Measurements from ENCODE around the gene UBL5.

GRCh38 chr19:9857920-9858746, 30.4 kb downstream of the UBL5 start:
- no peak for TF ChIP-seq CTCF (conservative IDR thresholded peaks at IDR 0.05)
- no peak for TF ChIP-seq EZH2 (IDR thresholded peaks at IDR 0.05; ENCODE audit: low read depth)
